PC-9 (cell line): ENCODE results near the gene SPP1. TPM values are rescaled to one million over a fixed set of nuclear protein-coding genes. Genes with fewer than 3 reads are reported as not detected.
"Not testable (repeated sequence)": the region's sequence is repeated elsewhere in the genome, so short reads cannot be mapped to it uniquely, and the experiment has no call there.

ENCODE experiments used
- BruUV-seq: library from RNA; stranded (reverse); fragments of 400-500 nt; replicated peaks from 2 replicates; lab custom pipeline; 2021; lab: Mats Ljungman, UMichigan
- CTCF ChIA-PET: fragments of 300-600 bp; sonication (Branson Sonifier 250); formaldehyde crosslinking; loops from one replicate; lab custom pipeline; 2022; ENCODE audit warnings: antibody characterized with exemption; lab: Charles Lee
- POLR2A ChIA-PET: fragments of 300-600 bp; sonication (Branson Sonifier 250); formaldehyde crosslinking; loops from one replicate; lab custom pipeline; 2022; ENCODE audit warnings: antibody characterized with exemption; ENCODE audit not compliant: unreplicated experiment; lab: Charles Lee
- DNase-seq, 2 experiments: peaks; one replicate each; pipeline versions ENCODE4 v3.0.0 to v3.0.0-alpha.2; 2015 to 2022; ENCODE audit warnings: mixed read lengths in 1 of 2
- H2AFZ ChIP-seq: fragments of 200-600 bp; sonication (generic); 2 replicates; pipeline ENCODE4 v1.8.1; 2017; ENCODE audit warnings: antibody characterized with exemption
- H3F3A ChIP-seq: fragments of 200-600 bp; sonication (generic); 2 replicates; pipeline ENCODE4 v1.8.1; 2017; ENCODE audit warnings: antibody characterized with exemption, mild to moderate bottlenecking, low read depth; ENCODE audit not compliant: insufficient read depth
- H3K27ac ChIP-seq: fragments of 200-600 bp; sonication (generic); 2 replicates; pipeline ENCODE4 v1.6.1; 2016; ENCODE audit warnings: mixed run types
- H3K27me3 ChIP-seq: fragments of 200-600 bp; sonication (generic); 2 replicates; pipeline ENCODE4 v1.6.1; 2016; ENCODE audit warnings: low read depth, mixed run types; ENCODE audit not compliant: insufficient read depth
- H3K36me3 ChIP-seq: fragments of 200-600 bp; sonication (generic); 2 replicates; pipeline ENCODE4 v1.6.1; 2016; ENCODE audit warnings: low read depth, mixed run types
- H3K4me1 ChIP-seq: fragments of 200-600 bp; sonication (generic); replicated peaks from 2 replicates; pipeline ENCODE4 v1.6.1; 2016; ENCODE audit warnings: mixed run types; ENCODE audit not compliant: insufficient read depth
- H3K4me2 ChIP-seq: fragments of 200-600 bp; sonication (generic); 2 replicates; pipeline ENCODE4 v1.6.1; 2017; ENCODE audit warnings: mixed run types
- H3K4me3 ChIP-seq: fragments of 200-600 bp; sonication (generic); 2 replicates; pipeline ENCODE4 v1.6.1; 2016; ENCODE audit warnings: mixed run types
- H3K79me2 ChIP-seq: fragments of 200-600 bp; sonication (generic); 2 replicates; pipeline ENCODE4 v1.6.1; 2017; ENCODE audit warnings: low read depth, mixed run types
- H3K9me2 ChIP-seq: fragments of 200-600 bp; sonication (generic); 2 replicates; pipeline ENCODE4 v1.8.1; 2017; ENCODE audit warnings: mild to moderate bottlenecking; ENCODE audit not compliant: insufficient read depth
- H3K9me3 ChIP-seq: fragments of 200-600 bp; sonication (generic); 2 replicates; pipeline ENCODE4 v1.8.1; 2016; ENCODE audit warnings: low read depth; ENCODE audit not compliant: insufficient read depth
- H4K20me1 ChIP-seq: fragments of 200-600 bp; sonication (generic); 2 replicates; pipeline ENCODE4 v1.8.1; 2017; ENCODE audit not compliant: insufficient read depth
- EZH2 ChIP-seq: fragments of 200-600 bp; sonication (generic); IDR thresholded peaks from 2 replicates; pipeline ENCODE4 v1.8.0; 2017; ENCODE audit warnings: antibody characterized with exemption, low read depth
- intact Hi-C: fragments of 100-400 bp; cut with micrococcal nuclease; formaldehyde crosslinking; loops from one replicate; pipeline ENCODE4 v1.10.0; 2022; ENCODE audit not compliant: unreplicated experiment
- total RNA-seq: library from RNA; stranded (reverse); gene quantifications from 2 replicates; pipeline ENCODE4 v1.2.3, GENCODE V29; 2021
- TF ChIP-seq, protein P1 (sequence below): fragments of 200-600 bp; sonication (generic); conservative IDR thresholded peaks from 2 replicates; pipeline ENCODE4 v1.6.1; 2017; ENCODE audit warnings: mixed run types, antibody characterized with exemption, mild to moderate bottlenecking, moderate library complexity

Gene SPP1
- total RNA-seq, 1 experiment from 2014 or later: 212 TPM

DNA sequence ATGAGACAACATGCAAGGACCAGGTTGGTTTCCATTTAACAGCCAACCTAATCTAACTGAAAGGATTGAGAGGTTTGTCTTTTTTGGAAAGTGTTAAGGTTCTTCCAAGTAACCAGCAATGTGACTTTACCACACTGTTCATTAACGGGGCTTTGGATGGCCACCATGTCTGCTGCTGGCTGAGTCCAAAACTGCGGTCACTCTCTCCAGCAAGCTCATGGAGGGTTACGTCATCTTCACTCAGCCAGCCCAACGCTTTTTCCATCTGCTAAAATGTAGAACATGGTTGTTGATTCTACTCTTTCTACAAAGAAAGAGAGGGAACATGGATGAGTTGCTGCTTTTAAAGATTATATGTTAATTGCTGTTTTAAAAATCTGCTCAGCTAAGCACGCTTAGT lies 43.0 kb downstream of the SPP1 start:
- H3K27ac ChIP-seq: peak overlapping the region; percentile 65
- no peaks in the 10 kb centered on the region for H3K27me3 ChIP-seq
- ChIA-PET POLR2A (no interaction called here), CTCF (no interaction called here)
- no peak for TF ChIP-seq EZH2
- TF ChIP-seq, protein P1, sequence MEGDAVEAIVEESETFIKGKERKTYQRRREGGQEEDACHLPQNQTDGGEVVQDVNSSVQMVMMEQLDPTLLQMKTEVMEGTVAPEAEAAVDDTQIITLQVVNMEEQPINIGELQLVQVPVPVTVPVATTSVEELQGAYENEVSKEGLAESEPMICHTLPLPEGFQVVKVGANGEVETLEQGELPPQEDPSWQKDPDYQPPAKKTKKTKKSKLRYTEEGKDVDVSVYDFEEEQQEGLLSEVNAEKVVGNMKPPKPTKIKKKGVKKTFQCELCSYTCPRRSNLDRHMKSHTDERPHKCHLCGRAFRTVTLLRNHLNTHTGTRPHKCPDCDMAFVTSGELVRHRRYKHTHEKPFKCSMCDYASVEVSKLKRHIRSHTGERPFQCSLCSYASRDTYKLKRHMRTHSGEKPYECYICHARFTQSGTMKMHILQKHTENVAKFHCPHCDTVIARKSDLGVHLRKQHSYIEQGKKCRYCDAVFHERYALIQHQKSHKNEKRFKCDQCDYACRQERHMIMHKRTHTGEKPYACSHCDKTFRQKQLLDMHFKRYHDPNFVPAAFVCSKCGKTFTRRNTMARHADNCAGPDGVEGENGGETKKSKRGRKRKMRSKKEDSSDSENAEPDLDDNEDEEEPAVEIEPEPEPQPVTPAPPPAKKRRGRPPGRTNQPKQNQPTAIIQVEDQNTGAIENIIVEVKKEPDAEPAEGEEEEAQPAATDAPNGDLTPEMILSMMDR: no peak
- no peaks in the 10 kb centered on the region for H3K9me3 ChIP-seq
- H3K4me1 ChIP-seq: peaks cover 11% of the 10 kb centered on the region
- H4K20me1 ChIP-seq: no peaks in the 10 kb centered on the region
- no TSS peak for BruUV-seq
- H3K36me3 ChIP-seq: no peaks in the 10 kb centered on the region
- intact Hi-C loops: no loop called here
- H3K4me2 ChIP-seq: peak overlapping the region; percentile 19; the same call in 1 of the 2 replicates
- H3K9me2 ChIP-seq: no peaks in the 10 kb centered on the region
- no peak for DNase-seq
- no peak overlapping the region for H3K4me3 ChIP-seq
- 0 out of 2 replicates have a peak, but pooled peaks cover 11% of the 10 kb centered on the region for H3K79me2 ChIP-seq
- peaks cover 8% of the 10 kb centered on the region; the same call in 1 of the 2 replicates for H3F3A ChIP-seq
- no peak overlapping the region for H2AFZ ChIP-seq

DNA sequence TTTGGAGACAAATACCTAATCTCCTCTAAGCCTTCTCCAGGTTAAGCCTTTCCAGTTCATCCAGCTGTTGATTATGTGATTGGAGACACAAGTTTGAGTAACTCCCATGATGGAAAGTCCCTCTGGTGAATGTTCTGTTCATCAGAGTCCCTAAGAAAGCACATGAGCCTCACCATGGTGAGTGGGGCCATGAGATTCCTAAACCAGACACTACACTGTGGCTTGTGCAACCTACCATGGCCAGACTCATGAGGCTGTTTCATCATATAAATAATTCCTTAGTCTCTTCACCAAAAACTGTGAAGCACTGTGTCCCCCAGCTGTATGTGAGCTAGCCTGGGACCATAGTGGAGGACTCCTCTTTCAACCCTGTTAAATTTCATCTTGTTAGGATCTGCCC lies 46.3 kb downstream of the SPP1 start:
- TF ChIP-seq, protein P1: no peak
- TF ChIP-seq EZH2: no peak
- no peak overlapping the region for H3K27ac ChIP-seq
- H3K9me3 ChIP-seq: no peaks in the 10 kb centered on the region
- H4K20me1 ChIP-seq: no peaks in the 10 kb centered on the region
- no peak overlapping the region for H3K4me3 ChIP-seq
- H3F3A ChIP-seq: peaks cover 8% of the 10 kb centered on the region; the same call in 1 of the 2 replicates
- no peaks in the 10 kb centered on the region for H3K9me2 ChIP-seq
- no TSS peak for BruUV-seq
- POLR2A ChIA-PET: no interaction called here
- DNase-seq: no peak
- intact Hi-C loops: no loop called here
- no peak overlapping the region for H2AFZ ChIP-seq
- peaks cover 11% of the 10 kb centered on the region for H3K4me1 ChIP-seq
- H3K27me3 ChIP-seq: no peaks in the 10 kb centered on the region
- 0 out of 2 replicates have a peak, but pooled peaks cover 11% of the 10 kb centered on the region for H3K79me2 ChIP-seq
- H3K36me3 ChIP-seq: 0 out of 2 replicates have a peak, but pooled peaks cover 7% of the 10 kb centered on the region
- CTCF ChIA-PET: no interaction called here
- no peak overlapping the region for H3K4me2 ChIP-seq

DNA sequence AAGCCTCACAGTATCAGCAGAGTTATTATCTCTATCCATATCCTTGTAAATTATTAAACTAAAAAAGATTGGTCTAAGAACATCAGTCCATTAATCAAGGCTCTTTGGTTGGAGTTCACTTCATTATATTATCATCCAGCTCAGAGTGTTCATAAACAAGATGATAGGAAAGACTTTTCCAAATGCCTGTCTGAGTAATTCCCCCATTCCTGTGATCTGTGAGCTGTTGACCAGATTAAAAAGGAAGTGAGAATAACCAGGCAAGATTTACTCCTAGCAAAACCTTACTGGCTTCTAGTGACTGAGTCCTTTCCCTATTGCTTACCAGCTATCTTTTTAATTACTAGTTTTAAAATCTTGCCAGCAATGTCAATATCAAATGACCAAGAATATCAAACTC lies 46.8 kb downstream of the SPP1 start:
- H3K4me1 ChIP-seq: peaks cover 11% of the 10 kb centered on the region
- H3K36me3 ChIP-seq: 0 out of 2 replicates have a peak, but pooled peaks cover 7% of the 10 kb centered on the region
- H3K4me3 ChIP-seq: no peak overlapping the region
- TF ChIP-seq, protein P1: no peak
- TF ChIP-seq EZH2: no peak
- no peaks in the 10 kb centered on the region for H3K27me3 ChIP-seq
- DNase-seq: no peak
- CTCF ChIA-PET: no interaction called here
- intact Hi-C loops: no loop called here
- POLR2A ChIA-PET: no interaction called here
- H3K27ac ChIP-seq: no peak overlapping the region
- no peaks in the 10 kb centered on the region for H3K9me3 ChIP-seq
- BruUV-seq: no TSS peak
- no peaks in the 10 kb centered on the region for H3K9me2 ChIP-seq
- no peaks in the 10 kb centered on the region for H4K20me1 ChIP-seq
- no peak overlapping the region for H2AFZ ChIP-seq
- H3K79me2 ChIP-seq: 0 out of 2 replicates have a peak, but pooled peaks cover 11% of the 10 kb centered on the region
- H3K4me2 ChIP-seq: no peak overlapping the region
- H3F3A ChIP-seq: peaks cover 7% of the 10 kb centered on the region; the same call in 1 of the 2 replicates

DNA sequence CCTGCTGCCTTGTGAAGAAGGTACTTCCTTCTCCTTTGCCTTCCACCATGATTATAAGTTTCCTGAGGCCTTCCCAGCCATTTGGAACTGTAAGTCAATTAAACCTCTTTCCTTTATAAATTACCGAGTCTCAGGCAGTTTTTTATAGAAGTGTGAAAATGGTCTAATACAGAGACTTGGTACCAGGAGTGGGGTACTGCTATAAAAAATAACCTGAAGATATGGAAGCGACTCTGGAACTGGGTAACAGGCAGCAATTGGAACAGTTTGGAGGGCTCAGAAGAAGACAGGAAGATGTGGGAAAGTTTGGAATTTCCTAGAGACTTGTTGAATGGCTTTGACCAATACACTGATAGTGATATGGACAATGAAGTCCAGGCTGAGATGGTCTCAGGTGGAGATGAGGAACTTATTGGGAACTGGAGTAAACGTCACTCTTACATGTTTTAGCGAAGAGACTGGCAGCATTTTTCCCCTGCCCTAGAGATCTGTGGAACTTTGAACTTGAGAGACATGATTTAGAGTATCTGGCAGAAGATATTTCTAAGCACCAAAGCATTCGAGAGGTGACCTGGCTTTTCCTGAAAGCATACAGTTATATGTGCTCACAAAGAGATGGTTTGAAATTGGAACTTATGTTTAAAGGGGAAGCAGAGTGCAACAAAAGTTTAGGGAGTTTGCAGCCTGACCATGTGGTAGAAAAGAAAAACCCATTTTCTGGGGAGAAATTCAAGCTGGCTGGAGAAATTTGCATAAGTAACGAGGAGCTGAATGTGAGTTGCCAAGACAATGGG lies 50.6 kb downstream of the SPP1 start:
- H3K4me3 ChIP-seq, H3K4me2 ChIP-seq, H2AFZ ChIP-seq, H3K9me3 ChIP-seq, H3F3A ChIP-seq, CTCF ChIA-PET, H4K20me1 ChIP-seq, H3K27ac ChIP-seq, POLR2A ChIA-PET, BruUV-seq, H3K27me3 ChIP-seq, H3K36me3 ChIP-seq, intact Hi-C loops, H3K79me2 ChIP-seq, DNase-seq, H3K9me2 ChIP-seq: not testable (repeated sequence)
- peaks cover 19% of the 10 kb centered on the region for H3K4me1 ChIP-seq
